GM18858 (cell line): Measurements from ENCODE around the gene PEX11B.
A peak's percentile ranks its signal among the peaks of the same experiment; 100 is the strongest.
"Not testable (repeated sequence)": the region's sequence is repeated elsewhere in the genome, so short reads cannot be mapped to it uniquely, and the experiment has no call there.

Source experiments
- ATAC-seq: cut with Tn5 transposase; IDR thresholded peaks from one replicate; pipeline ENCODE4 v1.9.1; 2021; ENCODE audit not compliant: unreplicated experiment

Gene PEX11B

DNA sequence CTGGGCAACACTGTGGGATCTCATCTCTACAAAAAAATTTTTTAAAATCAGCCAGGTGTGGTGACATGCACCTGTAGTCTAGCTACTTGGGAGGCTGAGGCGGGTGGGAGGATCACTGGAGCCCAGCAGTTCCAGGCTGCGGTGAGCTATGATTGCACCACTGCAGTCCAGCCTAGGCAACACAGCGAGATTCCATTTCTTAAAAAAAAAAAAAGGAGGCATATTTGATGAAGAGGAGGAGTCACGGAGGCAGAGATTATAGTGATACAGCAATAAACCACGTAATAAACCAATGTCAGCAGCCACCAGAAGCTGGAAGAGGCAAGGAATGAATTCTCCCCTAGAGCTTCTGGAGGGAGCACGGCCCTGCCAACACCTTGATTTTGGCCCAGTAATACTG lies 35.3 kb upstream of the PEX11B start:
- no peak for ATAC-seq

DNA sequence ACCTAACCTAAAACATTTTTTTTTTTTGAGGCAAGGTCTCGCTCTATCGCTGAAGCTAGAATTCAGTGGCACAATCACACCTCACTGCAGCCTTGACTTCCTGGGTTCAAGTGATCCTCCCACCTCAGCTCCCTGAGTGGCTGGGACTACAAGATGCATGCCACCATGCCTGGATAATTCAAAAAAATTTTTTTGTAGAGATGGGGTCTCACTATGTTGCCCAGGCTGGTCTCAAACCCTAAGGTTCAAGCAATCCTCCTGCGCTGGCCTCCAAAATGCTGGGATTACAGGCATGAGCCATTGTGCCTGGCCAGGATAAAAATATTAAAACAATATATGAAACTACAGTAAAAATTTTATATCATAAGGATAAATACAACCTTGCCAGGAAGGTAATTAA lies 34.4 kb upstream of the PEX11B start:
- ATAC-seq, result no peak

DNA sequence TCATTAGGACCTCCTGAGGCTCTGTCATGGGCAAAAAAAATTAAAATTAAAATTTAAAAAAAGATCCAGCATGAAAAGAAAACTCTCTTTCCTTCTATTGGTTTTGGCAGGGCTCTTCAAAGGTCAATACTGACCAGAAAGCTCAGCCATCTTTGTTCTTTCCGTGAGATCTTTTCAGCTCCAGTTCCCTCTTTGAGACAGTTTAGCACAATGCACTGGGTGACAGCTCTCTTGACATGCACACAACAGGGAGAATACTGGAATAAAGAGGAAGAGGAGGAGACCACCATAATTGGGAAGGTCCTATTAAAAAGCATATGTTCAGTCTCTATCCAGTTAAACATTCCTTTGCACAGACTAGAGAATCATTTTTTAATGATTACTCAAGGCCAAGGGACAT lies 33.0 kb upstream of the PEX11B start:
- ATAC-seq, result no peak

DNA sequence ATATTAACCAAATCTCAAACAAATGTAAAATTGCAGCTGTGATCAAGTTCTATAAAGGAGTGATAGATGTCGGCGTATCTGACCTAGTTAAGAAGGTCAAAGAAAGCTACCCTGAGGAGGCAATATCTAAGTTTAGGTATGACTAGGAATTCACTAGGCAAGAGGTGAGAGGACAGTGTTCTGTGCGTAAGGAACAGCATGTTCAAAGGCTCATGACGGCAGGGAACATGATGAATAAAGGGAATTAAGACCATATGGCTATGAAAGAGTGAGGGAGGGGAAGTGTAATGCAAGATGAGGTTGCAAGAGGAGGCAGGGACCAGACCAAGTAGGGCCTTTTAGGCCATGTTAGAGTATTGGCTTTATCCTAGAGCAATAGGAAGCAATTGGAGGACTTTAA lies 30.7 kb upstream of the PEX11B start:
- ATAC-seq, result no peak

DNA sequence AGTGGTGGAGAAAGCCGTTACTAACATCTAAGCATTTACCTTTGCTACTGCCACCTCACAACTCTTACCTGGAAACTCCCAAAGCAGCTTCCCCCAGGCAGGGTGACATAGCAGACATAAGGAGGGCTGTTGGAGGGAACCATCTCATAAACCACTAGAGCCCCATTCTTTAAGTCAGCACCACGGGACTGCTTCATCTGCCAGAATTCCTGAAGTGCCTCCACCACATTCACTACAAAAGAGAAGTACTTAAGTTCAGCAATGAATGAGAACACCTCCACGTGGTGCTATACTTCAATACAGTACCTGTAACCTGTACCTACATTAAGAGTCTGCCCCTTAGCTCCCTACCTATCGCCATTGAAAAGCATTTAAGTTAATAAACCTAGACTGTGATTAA lies 29.0 kb upstream of the PEX11B start:
- ATAC-seq, result no peak

DNA sequence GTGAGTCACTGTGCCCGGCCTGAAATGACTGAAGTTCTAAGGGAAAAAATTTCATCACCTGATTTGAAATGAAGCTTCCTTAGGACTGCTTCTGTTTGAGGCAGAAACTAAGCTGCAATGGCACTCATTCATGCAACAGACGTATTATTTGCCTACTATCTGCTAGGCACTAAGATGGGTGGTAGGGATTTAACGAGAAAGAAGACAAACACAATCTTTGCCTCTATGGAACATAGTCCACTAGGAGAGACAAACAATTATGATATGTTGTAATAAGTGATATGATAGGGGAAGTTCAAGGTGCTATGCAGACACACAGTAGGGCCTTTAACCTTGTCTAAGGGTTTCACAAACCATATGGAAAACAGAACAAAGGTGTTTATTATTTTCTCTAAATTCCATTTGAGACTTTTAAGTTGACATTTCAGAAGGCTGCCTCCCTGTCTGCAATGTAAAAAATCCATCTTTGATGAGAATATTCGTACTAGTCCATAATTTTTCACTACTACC lies 28.0 kb upstream of the PEX11B start:
- no peak for ATAC-seq

DNA sequence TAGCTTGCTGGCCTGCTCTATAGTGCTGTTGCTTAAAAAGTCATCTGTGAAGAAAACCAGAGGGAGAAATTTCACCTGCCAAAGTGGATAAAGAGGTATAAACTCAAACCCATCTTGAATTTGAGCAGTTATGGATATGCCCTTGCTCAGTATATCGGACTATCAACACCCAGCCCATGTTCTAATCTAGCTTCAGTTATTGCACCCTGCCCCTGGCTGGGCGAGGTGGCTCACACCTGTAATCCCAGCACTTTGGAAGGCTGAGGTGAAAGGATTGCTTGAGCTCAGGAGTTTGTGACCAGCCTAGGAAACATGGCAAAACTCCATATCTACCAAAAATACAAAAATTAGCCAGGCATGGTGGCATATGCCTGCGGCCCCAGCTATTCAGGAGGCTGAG lies 26.0 kb upstream of the PEX11B start:
- no peak for ATAC-seq

DNA sequence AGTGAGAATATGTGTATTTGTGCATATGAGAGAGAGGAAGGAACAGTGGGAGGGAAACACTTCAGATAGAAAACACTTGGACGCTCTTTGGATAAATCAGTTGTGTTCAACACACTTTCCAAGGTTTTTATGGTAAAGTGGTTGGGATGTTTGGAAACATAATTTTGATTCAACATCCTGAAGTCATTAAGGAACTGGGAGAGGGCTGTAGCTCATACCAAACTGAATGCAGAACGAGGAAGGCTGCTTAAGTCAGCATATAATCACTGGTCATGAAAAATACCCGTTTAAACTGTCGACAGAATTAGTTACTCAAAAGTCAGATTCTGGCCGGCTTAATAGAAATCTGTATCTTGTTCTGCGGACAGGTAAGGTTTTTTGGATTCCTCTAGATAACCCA lies 24.4 kb upstream of the PEX11B start:
- ATAC-seq, result no peak

DNA sequence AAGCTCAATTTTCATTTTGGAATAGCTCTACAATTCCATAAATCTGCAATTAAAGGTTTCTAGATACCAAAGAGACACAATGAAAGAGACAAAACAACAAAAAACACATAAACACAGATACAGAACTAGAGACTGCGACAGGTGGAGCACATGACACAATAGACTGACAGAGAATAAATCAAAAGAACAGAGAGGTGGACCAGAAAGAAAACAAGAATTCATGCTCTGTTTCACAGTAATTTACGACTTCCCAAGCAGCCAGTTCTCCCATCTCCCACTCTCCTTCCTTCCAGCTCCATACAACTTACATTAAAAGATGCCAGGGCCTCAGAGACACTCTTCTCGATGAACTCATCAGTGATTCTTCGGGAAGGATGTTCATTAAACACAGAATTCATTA lies 23.9 kb upstream of the PEX11B start:
- no peak for ATAC-seq

DNA sequence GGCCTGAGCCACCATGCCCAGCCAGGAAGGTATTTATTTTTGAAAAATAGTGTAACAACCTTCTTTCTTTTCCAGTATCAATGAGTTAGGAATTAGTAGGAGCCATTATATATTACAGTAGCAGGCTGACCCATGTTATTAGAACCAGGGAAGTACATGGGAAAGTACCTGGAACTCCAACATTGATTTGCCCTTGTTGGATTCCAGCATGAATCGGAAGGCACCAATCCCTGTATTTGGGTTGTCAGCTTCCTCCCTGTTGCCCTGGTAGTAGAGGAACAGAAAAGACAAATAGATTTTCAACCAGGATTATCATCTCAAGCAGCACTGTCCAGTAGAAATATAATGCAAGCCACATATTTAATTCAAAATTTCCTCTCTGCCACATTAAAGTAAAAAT lies 18.9 kb upstream of the PEX11B start:
- ATAC-seq, result no peak

DNA sequence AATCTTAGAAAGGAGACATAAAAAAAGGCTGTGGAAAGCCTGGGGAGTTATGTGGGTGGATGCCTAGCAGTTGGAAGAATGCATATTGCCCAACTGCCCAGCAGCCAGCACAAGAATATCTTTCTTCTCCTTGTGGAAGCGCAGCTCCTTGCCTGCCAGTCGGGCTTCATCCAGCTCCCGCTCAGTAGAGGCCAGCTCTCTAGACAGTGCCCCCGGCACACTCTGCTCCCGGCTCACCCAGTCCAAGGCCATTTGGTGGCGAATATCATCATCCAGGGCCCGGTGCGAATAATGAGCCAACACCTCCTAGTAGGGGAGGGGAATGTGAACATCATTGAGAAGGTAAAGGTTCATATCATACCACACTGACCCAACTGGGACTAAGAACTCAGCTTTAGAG lies 17.7 kb upstream of the PEX11B start:
- no peak for ATAC-seq

DNA sequence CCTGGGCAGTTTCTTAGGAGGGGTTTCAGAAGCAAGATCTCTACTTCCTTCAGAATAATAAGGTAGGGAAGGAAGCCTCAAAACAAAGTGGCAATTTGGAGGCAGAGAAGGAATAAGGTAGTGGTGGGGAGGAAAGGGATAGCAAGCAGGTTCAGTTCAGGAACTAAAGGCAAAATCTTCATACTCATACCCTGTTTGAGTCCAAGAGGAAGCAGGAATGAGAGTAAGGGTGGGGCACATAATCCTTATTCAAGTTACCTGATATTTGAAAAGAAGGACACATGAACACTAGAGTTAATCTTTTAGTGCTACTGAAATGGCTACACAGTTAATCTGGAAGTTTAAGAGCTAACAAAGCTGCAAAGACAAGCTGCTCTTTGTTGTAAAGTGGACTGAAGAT lies 17.2 kb upstream of the PEX11B start:
- ATAC-seq, result no peak

DNA sequence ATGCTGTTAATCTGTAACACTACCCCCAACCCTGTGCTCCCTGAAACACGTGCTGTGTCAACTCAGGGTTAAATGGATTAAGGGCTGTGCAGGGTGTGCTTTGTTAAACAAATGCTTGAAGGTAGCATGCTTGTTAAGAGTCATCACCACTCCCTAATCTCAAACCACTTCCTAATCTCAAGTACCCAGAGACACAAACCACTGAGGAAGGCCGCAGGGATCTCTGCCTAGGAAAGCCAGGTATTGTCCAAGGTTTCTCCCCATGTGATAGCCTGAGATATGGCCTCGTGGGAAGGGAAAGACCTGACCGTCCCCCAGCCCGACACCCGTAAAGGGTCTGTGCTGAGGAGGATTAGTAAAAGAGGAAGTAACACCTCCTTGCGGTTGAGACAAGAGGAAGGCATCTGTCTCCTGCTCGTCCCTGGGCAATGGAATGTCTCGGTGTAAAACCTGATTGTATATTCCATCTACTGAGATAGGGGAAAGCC lies 14.0 kb upstream of the PEX11B start:
- ATAC-seq, result not testable (repeated sequence)

DNA sequence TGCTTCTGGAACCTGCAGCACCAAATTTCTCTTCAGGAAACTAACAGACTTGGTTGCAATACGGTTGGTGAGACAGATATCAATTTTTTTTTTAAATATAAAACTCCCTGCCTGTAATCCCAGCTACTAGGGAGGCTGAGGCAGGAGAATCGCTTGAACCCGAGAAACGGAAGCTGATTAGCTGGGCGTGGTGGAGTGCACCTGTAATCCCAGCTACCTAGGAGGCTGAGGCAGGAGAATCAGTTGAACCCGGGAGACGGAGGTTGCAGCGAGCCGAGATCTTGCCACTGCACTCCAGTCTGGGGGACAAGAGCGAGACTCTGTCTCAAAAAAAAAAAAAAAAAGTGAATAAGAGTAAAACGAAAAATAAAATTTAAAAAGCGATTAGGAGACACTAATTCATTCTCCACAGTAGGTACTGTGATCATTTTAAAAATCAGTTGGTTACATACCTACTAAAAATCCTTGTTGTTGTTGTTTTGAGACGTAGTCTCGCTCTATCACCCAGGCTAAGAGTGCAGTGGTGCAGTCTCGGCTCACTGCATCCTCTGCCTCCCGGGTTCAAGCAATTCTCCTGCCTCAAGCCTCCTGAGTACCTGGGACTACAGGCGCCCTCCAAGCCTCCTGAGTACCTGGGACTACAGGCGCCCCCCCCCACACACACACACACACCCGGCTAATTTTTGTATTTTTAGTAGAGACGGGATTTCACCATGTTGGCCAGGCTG lies 9.6 kb upstream of the PEX11B start:
- no peak for ATAC-seq

DNA sequence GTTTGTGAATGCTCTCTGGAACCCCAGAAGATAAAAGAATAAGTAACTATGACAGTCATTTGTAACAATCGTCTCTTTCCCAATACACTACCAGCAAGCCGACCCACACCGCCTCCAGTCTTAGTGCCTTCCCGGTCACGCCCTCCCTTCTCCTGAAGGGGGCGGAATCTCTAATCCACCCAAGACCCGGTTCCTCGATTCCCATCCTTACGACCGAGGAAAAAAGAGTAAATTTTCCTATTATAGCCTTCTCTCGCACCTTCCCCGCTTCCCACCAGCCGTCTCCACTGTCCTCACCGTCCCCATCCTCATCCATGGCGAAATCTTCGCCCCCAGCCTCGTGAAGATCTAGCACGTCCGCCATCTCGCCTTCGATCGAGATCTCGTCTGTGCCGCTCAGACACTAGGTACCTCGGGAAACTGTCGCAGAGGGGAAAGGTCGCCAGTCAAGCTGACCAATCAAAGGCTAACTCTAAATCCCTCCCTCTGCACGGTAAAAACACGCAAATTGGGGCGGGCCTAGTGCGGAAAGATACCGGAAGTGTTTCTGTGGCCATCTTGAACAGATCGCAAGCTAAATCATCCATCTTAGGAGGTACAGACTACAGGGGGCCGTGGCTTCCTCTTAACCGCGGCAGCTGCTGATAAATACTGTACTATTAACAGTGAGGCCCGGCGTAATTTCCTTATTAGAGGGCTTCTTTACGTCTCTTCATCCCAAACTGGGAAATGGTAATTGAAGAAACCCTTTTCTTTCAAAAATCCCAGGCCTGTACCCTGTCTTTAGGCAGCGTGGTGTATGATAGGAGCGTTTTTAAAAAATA lies 8.8 kb upstream of the PEX11B start, which contains the start of gene RBM8A:
TSS of gene RBM8A (minus strand) at position 422 of the 824 bp plus-strand sequence. CDS start at position 364, 58 bp downstream.
- ATAC-seq, result peak; percentile 89

DNA sequence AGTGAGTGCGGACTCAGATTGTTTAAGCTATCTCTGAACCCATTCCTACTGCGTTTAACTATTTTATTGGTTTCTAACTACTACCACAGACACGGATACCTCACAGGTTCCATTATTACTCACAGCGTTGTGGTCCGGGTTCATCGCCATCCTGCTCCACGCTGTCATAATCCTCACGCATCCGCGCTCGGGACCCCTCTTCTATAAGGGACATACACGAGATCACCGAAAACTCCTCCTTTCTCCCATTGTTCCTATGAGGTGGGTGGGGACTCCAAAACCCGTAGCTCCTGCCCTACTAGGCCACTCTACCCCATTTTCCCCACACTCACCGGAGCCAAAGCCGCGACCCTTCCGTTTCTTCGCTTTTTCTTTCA lies 8.2 kb upstream of the PEX11B start:
- ATAC-seq, result no peak

DNA sequence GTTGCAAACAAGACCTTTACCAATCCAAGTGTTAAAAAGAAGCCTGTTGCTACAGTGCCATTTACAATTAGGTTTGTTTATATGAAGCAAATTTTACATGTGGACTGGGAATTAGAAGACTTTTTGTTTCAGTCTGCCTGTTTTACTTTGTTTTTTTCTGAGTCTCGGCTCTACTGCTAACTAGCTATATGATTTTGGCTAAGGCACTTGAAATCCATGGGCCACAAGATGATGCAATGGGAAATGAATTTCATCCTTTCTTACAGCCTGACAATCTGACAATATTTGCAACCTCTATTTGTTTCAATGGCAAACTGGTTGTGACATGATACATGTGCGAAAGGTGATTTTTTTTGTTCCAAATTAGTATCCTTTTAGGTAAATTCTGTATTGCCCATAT lies 3.7 kb upstream of the PEX11B start:
- ATAC-seq, result no peak

DNA sequence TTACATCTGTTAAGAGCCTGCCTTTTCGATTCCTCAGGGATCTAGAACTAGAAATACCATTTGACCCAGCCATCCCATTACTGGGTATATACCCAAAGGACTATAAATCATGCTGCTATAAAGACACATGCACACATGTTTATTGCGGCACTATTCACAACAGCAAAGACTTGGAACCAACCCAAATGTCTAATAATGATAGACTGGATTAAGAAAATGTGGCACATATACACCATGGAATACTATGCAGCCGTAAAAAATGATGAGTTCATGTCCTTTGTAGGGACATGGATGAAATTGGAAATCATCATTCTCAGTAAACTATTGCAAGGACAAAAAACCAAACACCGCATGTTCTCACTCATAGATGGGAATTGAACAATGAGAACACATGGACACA lies 1.8 kb upstream of the PEX11B start:
- not testable (repeated sequence) for ATAC-seq

DNA sequence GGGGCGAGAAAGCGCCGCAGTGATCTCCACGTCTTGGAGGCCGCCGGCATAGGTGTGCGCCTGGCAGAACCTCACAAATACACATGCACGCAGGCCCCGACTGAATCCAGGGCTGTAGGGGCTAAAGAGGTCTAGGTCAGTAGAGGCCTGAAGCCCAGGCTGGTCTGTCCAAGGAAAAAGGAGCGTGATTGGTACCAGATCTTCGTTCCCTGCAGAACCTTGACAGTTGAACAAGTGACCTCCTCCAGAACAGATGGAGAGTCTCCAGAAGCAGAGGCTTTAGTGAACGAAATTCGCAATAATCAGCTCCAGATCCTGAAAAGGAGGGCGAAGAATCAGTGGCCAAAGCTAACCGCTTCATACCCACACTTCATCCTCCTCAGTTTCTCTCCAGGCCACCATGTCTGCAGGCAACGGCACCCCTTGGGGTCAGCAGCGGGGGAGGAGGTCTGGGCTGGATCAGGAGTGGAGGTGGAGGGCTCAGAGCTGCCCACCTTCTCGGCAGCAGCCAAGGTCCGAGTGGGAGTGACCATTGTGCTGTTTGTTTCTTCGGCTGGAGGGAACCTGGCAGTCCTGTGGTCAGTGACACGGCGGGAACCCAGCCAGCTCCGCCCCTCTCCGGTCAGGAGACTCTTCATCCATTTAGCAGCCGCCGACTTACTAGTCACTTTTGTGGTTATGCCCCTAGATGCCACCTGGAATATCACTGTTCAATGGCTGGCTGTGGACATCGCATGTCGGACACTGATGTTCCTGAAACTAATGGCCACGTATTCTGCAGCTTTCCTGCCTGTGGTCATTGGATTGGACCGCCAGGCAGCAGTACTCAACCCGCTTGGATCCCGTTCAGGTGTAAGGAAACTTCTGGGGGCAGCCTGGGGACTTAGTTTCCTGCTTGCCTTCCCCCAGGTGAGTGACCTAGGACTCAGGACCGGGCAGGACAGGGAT lies 749 bp upstream of the PEX11B start:
- ATAC-seq, result no peak

DNA sequence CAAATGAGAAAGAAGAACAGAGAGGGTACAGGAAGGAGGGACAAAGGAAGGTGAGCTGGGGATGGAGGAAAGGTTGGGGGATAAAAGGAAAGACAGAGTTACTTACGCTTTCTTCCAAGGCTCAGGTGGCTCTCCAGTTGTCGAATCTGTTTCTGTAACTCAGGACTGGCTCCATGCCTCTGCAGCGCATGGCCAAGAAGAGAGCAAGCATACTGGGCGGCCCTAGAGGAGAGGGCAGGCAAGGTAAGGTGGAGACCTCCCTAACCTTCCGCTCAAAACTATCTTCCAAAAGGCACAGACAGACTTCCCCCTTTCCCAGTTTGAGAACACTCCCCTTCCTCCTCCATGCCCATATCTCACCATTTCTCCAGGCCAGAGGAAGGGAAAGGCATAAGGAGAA lies 922 bp downstream of the PEX11B start:
- no peak for ATAC-seq

DNA sequence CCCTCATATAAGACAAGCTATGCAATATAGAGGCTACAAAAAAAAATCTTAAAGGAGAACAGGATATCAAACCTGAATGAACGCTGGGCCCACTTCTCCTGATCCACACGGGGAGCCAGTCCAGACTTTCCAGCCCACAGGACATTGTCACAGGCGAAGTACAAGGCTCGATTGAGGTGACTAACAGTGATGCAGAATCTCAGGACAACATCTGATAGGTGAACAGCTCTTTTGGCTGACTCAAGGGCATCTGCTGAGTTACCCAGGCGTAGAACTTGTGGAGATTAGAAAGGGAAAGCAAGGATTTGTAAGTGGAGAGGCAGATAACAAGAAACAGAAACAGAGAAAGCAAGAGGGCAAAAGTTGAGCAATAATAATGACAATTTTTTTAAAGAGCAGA lies 1.8 kb downstream of the PEX11B start:
- ATAC-seq, result no peak
